GM23338 (cell line): ENCODE data around the gene INHBB. TPM values are rescaled to one million over a fixed set of nuclear protein-coding genes. Genes with fewer than 3 reads are reported as not detected.

Experiments
- ATAC-seq: fragments of 200-7000 bp; cut with Tn5 transposase; 3 replicates; pipeline ENCODE4 v1.9.1; 2020
- DNase-seq: peaks from one replicate; pipeline ENCODE4 v3.0.0-alpha.2; 2015; ENCODE audit warnings: low spot score
- H2AFZ ChIP-seq: fragments of 200-600 bp; sonication (generic); 2 replicates; pipeline ENCODE4 v1.8.0; 2016; ENCODE audit warnings: antibody characterized with exemption, mild to moderate bottlenecking, moderate library complexity
- H3F3A ChIP-seq: fragments of 200-600 bp; sonication (generic); replicated peaks from 2 replicates; pipeline ENCODE4 v1.8.0; 2017; ENCODE audit warnings: antibody characterized with exemption, mixed run types, low read depth
- H3K27ac ChIP-seq: fragments of 200-600 bp; sonication (generic); 2 replicates; pipeline ENCODE4 v1.6.1; 2016; ENCODE audit warnings: low read depth
- H3K27me3 ChIP-seq: fragments of 200-600 bp; sonication (generic); 2 replicates; pipeline ENCODE4 v1.8.0; 2016; ENCODE audit warnings: mild to moderate bottlenecking, mixed run types, moderate library complexity; ENCODE audit not compliant: insufficient read depth
- H3K36me3 ChIP-seq: fragments of 200-600 bp; sonication (generic); 2 replicates; pipeline ENCODE4 v1.8.0; 2016; ENCODE audit warnings: mild to moderate bottlenecking; ENCODE audit not compliant: insufficient read depth
- H3K4me1 ChIP-seq: fragments of 200-600 bp; sonication (generic); 2 replicates; pipeline ENCODE4 v1.8.0; 2016; ENCODE audit warnings: mild to moderate bottlenecking, moderate library complexity; ENCODE audit not compliant: insufficient read depth
- H3K4me2 ChIP-seq: fragments of 200-600 bp; sonication (generic); 2 replicates; pipeline ENCODE4 v1.7.1; 2017; ENCODE audit warnings: mixed run types
- H3K4me3 ChIP-seq: fragments of 200-600 bp; sonication (generic); 2 replicates; pipeline ENCODE4 v1.6.1; 2016; ENCODE audit warnings: mixed run types
- H3K79me2 ChIP-seq: fragments of 200-600 bp; sonication (generic); replicated peaks from 2 replicates; pipeline ENCODE4 v1.8.0; 2017; ENCODE audit warnings: mild to moderate bottlenecking; ENCODE audit not compliant: insufficient read depth
- H3K9me2 ChIP-seq: fragments of 200-600 bp; sonication (generic); 2 replicates; pipeline ENCODE4 v1.8.0; 2017; ENCODE audit not compliant: insufficient read depth
- H4K20me1 ChIP-seq: fragments of 200-600 bp; sonication (generic); replicated peaks from 2 replicates; pipeline ENCODE4 v1.8.0; 2017; ENCODE audit warnings: mild to moderate bottlenecking; ENCODE audit not compliant: insufficient read depth
- H3K27ac Mint-ChIP-seq: 2 replicates; pipeline ENCODE4 v1.8.0; 2020; ENCODE audit warnings: inconsistent platforms, mild to moderate bottlenecking, moderate library complexity, mixed read lengths
- H3K27me3 Mint-ChIP-seq: 3 replicates; pipeline ENCODE4 v1.8.0; 2022; ENCODE audit warnings: low read depth, mild to moderate bottlenecking, moderate library complexity, mixed read lengths, inconsistent platforms; ENCODE audit not compliant: insufficient read depth, poor library complexity
- H3K36me3 Mint-ChIP-seq: 3 replicates; pipeline ENCODE4 v1.8.0; 2021; ENCODE audit warnings: low read depth, mild to moderate bottlenecking, inconsistent platforms, moderate library complexity, mixed read lengths
- H3K4me1 Mint-ChIP-seq: 3 replicates; pipeline ENCODE4 v1.8.0; 2020; ENCODE audit warnings: mild to moderate bottlenecking, inconsistent platforms, mixed read lengths
- H3K4me3 Mint-ChIP-seq: 3 replicates; pipeline ENCODE4 v1.8.0; 2021; ENCODE audit warnings: moderate library complexity, mild to moderate bottlenecking, inconsistent platforms, mixed read lengths
- H3K9me3 Mint-ChIP-seq: 3 replicates; pipeline ENCODE4 v1.8.0; 2020; ENCODE audit warnings: moderate library complexity, mild to moderate bottlenecking, inconsistent platforms, mixed read lengths
- CREB1 ChIP-seq: fragments of 250-450 bp; sonication (Bioruptor Pico); IDR thresholded peaks from 2 replicates; pipeline ENCODE4 v1.5.0; 2020; ENCODE audit warnings: low read depth, mild to moderate bottlenecking, moderate library complexity
- EZH2 ChIP-seq: fragments of 200-600 bp; sonication (generic); IDR thresholded peaks from one replicate; pipeline ENCODE4 v1.8.0; 2017; ENCODE audit warnings: antibody characterized with exemption, mild to moderate bottlenecking, low read depth; ENCODE audit not compliant: unreplicated experiment
- EZH2phosphoT487 ChIP-seq: fragments of 200-600 bp; sonication (generic); IDR thresholded peaks from one replicate; pipeline ENCODE4 v1.8.1; 2018; ENCODE audit warnings: antibody characterized with exemption; ENCODE audit not compliant: unreplicated experiment
- JUNB ChIP-seq: IDR thresholded peaks from one replicate; pipeline ENCODE4 v1.6.1; 2016; ENCODE audit warnings: antibody characterized with exemption; ENCODE audit not compliant: unreplicated experiment
- NANOG ChIP-seq: IDR thresholded peaks from 2 replicates; pipeline ENCODE4 v1.6.1; 2016; ENCODE audit warnings: antibody characterized with exemption, borderline replicate concordance
- POLR2AphosphoS5 ChIP-seq: IDR thresholded peaks from 2 replicates; pipeline ENCODE4 v1.6.1; 2016; ENCODE audit warnings: antibody characterized with exemption, low read depth
- STAT1 ChIP-seq: IDR thresholded peaks from one replicate; pipeline ENCODE4 v1.6.1; 2016; ENCODE audit warnings: antibody characterized with exemption; ENCODE audit not compliant: unreplicated experiment
- ZNF114 ChIP-seq: fragments of 250-450 bp; sonication (Bioruptor Pico); IDR thresholded peaks from 2 replicates; pipeline ENCODE4 v1.5.0; 2020; ENCODE audit warnings: mild to moderate bottlenecking, moderate library complexity
- ZNF331 ChIP-seq: fragments of 250-450 bp; sonication (Bioruptor Pico); IDR thresholded peaks from 2 replicates; pipeline ENCODE4 v1.5.0; 2020; ENCODE audit warnings: low read depth, mild to moderate bottlenecking, moderate library complexity
- polyA plus RNA-seq: library from polyadenylated mRNA; unstranded; fragments of >200 nt; fragmentation: Nextera tagmentation; extraction: Ambion mirVana; gene quantifications from 2 replicates; pipeline ENCODE4 v1.2.1, GENCODE V29; 2016
- total RNA-seq: library from RNA; depleted of rRNA; stranded (reverse); fragments of >200 nt; shearing (Covaris generic); gene quantifications from 2 replicates; pipeline ENCODE4 v1.2.3, GENCODE V29; 2014
- TF ChIP-seq, protein P1 (sequence below), 2 experiments: fragments of 200-600 bp in 1 of 2; sonication (generic) in 1 of 2; conservative IDR thresholded peaks; 2 replicates each; pipeline versions ENCODE4 v1.5.1 to v1.6.1; 2016 to 2017; ENCODE audit warnings: antibody characterized with exemption in 2 of 2, low read depth in 2 of 2, mild to moderate bottlenecking in 2 of 2, moderate library complexity in 1 of 2
- TF ChIP-seq, protein P2 (sequence below): IDR thresholded peaks from 2 replicates; pipeline ENCODE4 v1.6.1; 2016; ENCODE audit warnings: antibody characterized with exemption

INHBB gene
- total and polyA plus RNA-seq, 2 experiments from 2014 or later: 0.21 TPM; not detected in 1

- Mint-ChIP-seq H3K9me3 (no peaks in the 10 kb centered on the region), H3K27me3 (peaks cover 6% of the 10 kb centered on the region), H3K4me1 (peaks cover 23% of the 10 kb centered on the region), H3K36me3 (no peaks in the 10 kb centered on the region), H3K27ac (no peak overlapping the region), H3K4me3 (no peak overlapping the region)
- H3K9me2 ChIP-seq: no peaks in the 10 kb centered on the region
- H3K4me2 ChIP-seq: 0 out of 2 replicates have a peak overlapping the region, but pooled peaks have one; percentile 17
- DNase-seq: peak; percentile 56
- no peak for TF ChIP-seq STAT1
- no peak for TF ChIP-seq EZH2phosphoT487
- TF ChIP-seq, protein P1, sequence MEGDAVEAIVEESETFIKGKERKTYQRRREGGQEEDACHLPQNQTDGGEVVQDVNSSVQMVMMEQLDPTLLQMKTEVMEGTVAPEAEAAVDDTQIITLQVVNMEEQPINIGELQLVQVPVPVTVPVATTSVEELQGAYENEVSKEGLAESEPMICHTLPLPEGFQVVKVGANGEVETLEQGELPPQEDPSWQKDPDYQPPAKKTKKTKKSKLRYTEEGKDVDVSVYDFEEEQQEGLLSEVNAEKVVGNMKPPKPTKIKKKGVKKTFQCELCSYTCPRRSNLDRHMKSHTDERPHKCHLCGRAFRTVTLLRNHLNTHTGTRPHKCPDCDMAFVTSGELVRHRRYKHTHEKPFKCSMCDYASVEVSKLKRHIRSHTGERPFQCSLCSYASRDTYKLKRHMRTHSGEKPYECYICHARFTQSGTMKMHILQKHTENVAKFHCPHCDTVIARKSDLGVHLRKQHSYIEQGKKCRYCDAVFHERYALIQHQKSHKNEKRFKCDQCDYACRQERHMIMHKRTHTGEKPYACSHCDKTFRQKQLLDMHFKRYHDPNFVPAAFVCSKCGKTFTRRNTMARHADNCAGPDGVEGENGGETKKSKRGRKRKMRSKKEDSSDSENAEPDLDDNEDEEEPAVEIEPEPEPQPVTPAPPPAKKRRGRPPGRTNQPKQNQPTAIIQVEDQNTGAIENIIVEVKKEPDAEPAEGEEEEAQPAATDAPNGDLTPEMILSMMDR (conservative IDR thresholded peaks at IDR 0.05; ENCODE audit: low read depth in 2 of 2): no peak
- TF ChIP-seq CREB1 (CRISPR knock-in tag): no peak
- no peak for TF ChIP-seq POLR2AphosphoS5
- TF ChIP-seq, protein P2, sequence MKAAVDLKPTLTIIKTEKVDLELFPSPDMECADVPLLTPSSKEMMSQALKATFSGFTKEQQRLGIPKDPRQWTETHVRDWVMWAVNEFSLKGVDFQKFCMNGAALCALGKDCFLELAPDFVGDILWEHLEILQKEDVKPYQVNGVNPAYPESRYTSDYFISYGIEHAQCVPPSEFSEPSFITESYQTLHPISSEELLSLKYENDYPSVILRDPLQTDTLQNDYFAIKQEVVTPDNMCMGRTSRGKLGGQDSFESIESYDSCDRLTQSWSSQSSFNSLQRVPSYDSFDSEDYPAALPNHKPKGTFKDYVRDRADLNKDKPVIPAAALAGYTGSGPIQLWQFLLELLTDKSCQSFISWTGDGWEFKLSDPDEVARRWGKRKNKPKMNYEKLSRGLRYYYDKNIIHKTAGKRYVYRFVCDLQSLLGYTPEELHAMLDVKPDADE: no peak
- no peak for TF ChIP-seq ZNF114 (CRISPR knock-in tag)
- TF ChIP-seq NANOG: no peak
- no peak for TF ChIP-seq JUNB
- H3K79me2 ChIP-seq: no peaks in the 10 kb centered on the region
- H3K36me3 ChIP-seq: no peaks in the 10 kb centered on the region
- no peak overlapping the region for H3K27ac ChIP-seq
- no peak overlapping the region for H3K4me3 ChIP-seq
- ATAC-seq: peak; percentile 66
- H3K4me1 ChIP-seq: peaks cover 11% of the 10 kb centered on the region; the same call in 1 of the 2 replicates
- no peak overlapping the region for H2AFZ ChIP-seq
- no peaks in the 10 kb centered on the region for H3F3A ChIP-seq
- no peaks in the 10 kb centered on the region for H4K20me1 ChIP-seq
- H3K27me3 ChIP-seq: no peaks in the 10 kb centered on the region
These were observed 39.6 kb downstream of the INHBB start for GRCh38 chr2:120385355-120386127.

- no peak for ATAC-seq
- H2AFZ ChIP-seq: no peak overlapping the region
- H3K4me2 ChIP-seq: no peak overlapping the region
- Mint-ChIP-seq H3K27ac (no peak overlapping the region), H3K36me3 (no peaks in the 10 kb centered on the region), H3K9me3 (no peaks in the 10 kb centered on the region), H3K4me3 (no peak overlapping the region), H3K4me1 (peaks cover 21% of the 10 kb centered on the region), H3K27me3 (peaks cover 7% of the 10 kb centered on the region)
- DNase-seq: no peak
- no peak overlapping the region for H3K4me3 ChIP-seq
- H3K27ac ChIP-seq: no peak overlapping the region
- H3K4me1 ChIP-seq: peaks cover 11% of the 10 kb centered on the region; the same call in 1 of the 2 replicates
- H3K9me2 ChIP-seq: no peaks in the 10 kb centered on the region
- H3K36me3 ChIP-seq: no peaks in the 10 kb centered on the region
- H3K79me2 ChIP-seq: no peaks in the 10 kb centered on the region
- no peaks in the 10 kb centered on the region for H4K20me1 ChIP-seq
- no peaks in the 10 kb centered on the region for H3K27me3 ChIP-seq
- no peaks in the 10 kb centered on the region for H3F3A ChIP-seq
- no peak for TF ChIP-seq EZH2phosphoT487
- no peak for TF ChIP-seq STAT1
- TF ChIP-seq, protein P2: no peak
- no peak for TF ChIP-seq NANOG
- TF ChIP-seq ZNF114 (CRISPR knock-in tag): no peak
- TF ChIP-seq POLR2AphosphoS5: no peak
- TF ChIP-seq EZH2: no peak
- TF ChIP-seq ZNF331 (CRISPR knock-in tag): no peak
These were observed 42.5 kb downstream of the INHBB start for GRCh38 chr2:120388222-120389035.
